ENCODE data around the gene ZNF221.

DNA sequence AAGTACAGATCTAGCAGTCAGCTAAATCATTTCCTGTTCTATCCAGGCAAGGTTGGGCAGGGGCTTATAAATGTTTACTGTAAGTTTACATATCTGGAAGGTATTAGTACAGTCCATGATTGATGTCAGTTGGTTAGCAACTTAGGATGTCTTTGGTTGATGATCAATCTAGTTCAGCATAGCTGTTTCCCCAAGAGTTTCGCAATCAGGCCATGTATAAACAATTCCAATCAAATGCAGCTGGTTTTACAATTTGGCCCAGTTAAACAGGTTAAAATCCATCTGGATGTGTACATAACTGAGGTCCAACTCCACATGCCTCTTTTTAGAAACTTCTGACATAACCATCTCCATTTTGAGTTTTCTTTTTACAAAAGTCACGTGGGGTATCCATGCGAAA lies 6.9 kb downstream of the ZNF221 start:
- TF ChIP-seq, protein P1, sequence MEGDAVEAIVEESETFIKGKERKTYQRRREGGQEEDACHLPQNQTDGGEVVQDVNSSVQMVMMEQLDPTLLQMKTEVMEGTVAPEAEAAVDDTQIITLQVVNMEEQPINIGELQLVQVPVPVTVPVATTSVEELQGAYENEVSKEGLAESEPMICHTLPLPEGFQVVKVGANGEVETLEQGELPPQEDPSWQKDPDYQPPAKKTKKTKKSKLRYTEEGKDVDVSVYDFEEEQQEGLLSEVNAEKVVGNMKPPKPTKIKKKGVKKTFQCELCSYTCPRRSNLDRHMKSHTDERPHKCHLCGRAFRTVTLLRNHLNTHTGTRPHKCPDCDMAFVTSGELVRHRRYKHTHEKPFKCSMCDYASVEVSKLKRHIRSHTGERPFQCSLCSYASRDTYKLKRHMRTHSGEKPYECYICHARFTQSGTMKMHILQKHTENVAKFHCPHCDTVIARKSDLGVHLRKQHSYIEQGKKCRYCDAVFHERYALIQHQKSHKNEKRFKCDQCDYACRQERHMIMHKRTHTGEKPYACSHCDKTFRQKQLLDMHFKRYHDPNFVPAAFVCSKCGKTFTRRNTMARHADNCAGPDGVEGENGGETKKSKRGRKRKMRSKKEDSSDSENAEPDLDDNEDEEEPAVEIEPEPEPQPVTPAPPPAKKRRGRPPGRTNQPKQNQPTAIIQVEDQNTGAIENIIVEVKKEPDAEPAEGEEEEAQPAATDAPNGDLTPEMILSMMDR (IDR thresholded peaks at IDR 0.05), result no peak
- TF ChIP-seq EP300 (IDR thresholded peaks at IDR 0.05), result no peak
- TF ChIP-seq POLR2A (IDR thresholded peaks at IDR 0.05; ENCODE audit: low read depth), result no peak
- TF ChIP-seq POLR2AphosphoS5 (IDR thresholded peaks at IDR 0.05), result no peak
